SK-N-SH treated with all-trans-retinoic acid at 6 μM for 48 hours (cell line): ENCODE measurements around the gene POP4.
"Not testable (repeated sequence)": the region's sequence is repeated elsewhere in the genome, so short reads cannot be mapped to it uniquely, and the experiment has no call there.

ENCODE experiments used
- ATAC-seq: fragments of 200-7000 bp; cut with Tn5 transposase; 3 replicates; pipeline ENCODE4 v1.9.1; 2020; ENCODE audit warnings: mild to moderate bottlenecking, moderate library complexity
- ARNTL ChIP-seq: fragments of 450-650 bp; formaldehyde crosslinking; IDR thresholded peaks from 2 replicates; pipeline ENCODE4 v1.5.0; 2020; ENCODE audit warnings: low read depth, mild to moderate bottlenecking, moderate library complexity, borderline replicate concordance
- BACH2 ChIP-seq: fragments of 250-450 bp; sonication (Bioruptor Pico); IDR thresholded peaks from 2 replicates; pipeline ENCODE4 v1.9.0; 2021; ENCODE audit warnings: mild to moderate bottlenecking, borderline replicate concordance
- CSDC2 ChIP-seq: fragments of 250-450 bp; sonication (Bioruptor Pico); IDR thresholded peaks from 2 replicates; pipeline ENCODE4 v1.5.0; 2020; ENCODE audit warnings: mild to moderate bottlenecking, moderate library complexity
- CSRNP3 ChIP-seq: fragments of 250-450 bp; sonication (Bioruptor Pico); IDR thresholded peaks from 2 replicates; pipeline ENCODE4 v1.5.1; 2021; ENCODE audit warnings: mild to moderate bottlenecking, moderate library complexity
- ESRRG ChIP-seq: fragments of 250-450 bp; sonication (Bioruptor Pico); IDR thresholded peaks from 2 replicates; pipeline ENCODE4 v1.6.1; 2021; ENCODE audit warnings: mild to moderate bottlenecking
- ISL1 ChIP-seq: fragments of 250-450 bp; sonication (Bioruptor Pico); IDR thresholded peaks from 2 replicates; pipeline ENCODE4 v2.1.2; 2022; ENCODE audit warnings: mild to moderate bottlenecking, moderate library complexity
- OSR1 ChIP-seq: fragments of 250-450 bp; sonication (Bioruptor Pico); IDR thresholded peaks from 2 replicates; pipeline ENCODE4 v1.8.0; 2022; ENCODE audit warnings: moderate library complexity, mild to moderate bottlenecking, inconsistent platforms
- PATZ1 ChIP-seq: fragments of 250-450 bp; sonication (Bioruptor Pico); IDR thresholded peaks from 2 replicates; pipeline ENCODE4 v1.8.0; 2020; ENCODE audit warnings: mild to moderate bottlenecking, moderate library complexity, borderline replicate concordance
- PPARA ChIP-seq: fragments of 250-450 bp; sonication (Bioruptor Pico); IDR thresholded peaks from 2 replicates; pipeline ENCODE4 v1.5.0; 2020; ENCODE audit warnings: mild to moderate bottlenecking, borderline replicate concordance
- RARB ChIP-seq: fragments of 250-450 bp; sonication (Bioruptor Pico); IDR thresholded peaks from 2 replicates; pipeline ENCODE4 v1.8.0; 2021; ENCODE audit warnings: mild to moderate bottlenecking, moderate library complexity
- SNAI2 ChIP-seq: fragments of 250-450 bp; sonication (Bioruptor Pico); IDR thresholded peaks from 2 replicates; pipeline ENCODE4 v1.5.0; 2020; ENCODE audit warnings: mild to moderate bottlenecking, moderate library complexity
- TCF4 ChIP-seq: fragments of 250-450 bp; sonication (Bioruptor Pico); IDR thresholded peaks from 2 replicates; pipeline ENCODE4 v1.8.0; 2021; ENCODE audit warnings: mild to moderate bottlenecking, moderate library complexity, borderline replicate concordance
- TOX ChIP-seq: fragments of 250-450 bp; sonication (Bioruptor Pico); IDR thresholded peaks from 2 replicates; pipeline ENCODE4 v1.8.0; 2021; ENCODE audit warnings: mild to moderate bottlenecking, moderate library complexity, borderline replicate concordance
- TSHZ2 ChIP-seq: fragments of 250-450 bp; sonication (Bioruptor Pico); IDR thresholded peaks from 2 replicates; pipeline ENCODE4 v1.5.0; 2020; ENCODE audit warnings: mild to moderate bottlenecking, moderate library complexity
- ZC3H10 ChIP-seq: fragments of 250-450 bp; sonication (Bioruptor Pico); IDR thresholded peaks from 2 replicates; pipeline ENCODE4 v1.5.1; 2021; ENCODE audit warnings: mild to moderate bottlenecking, moderate library complexity
- ZFP3 ChIP-seq: fragments of 250-450 bp; sonication (Bioruptor Pico); IDR thresholded peaks from 2 replicates; pipeline ENCODE4 v1.5.0; 2020; ENCODE audit warnings: mild to moderate bottlenecking, moderate library complexity
- ZFP30 ChIP-seq: fragments of 450-650 bp; formaldehyde crosslinking; IDR thresholded peaks from 2 replicates; pipeline ENCODE4 v1.5.0; 2022; ENCODE audit warnings: mild to moderate bottlenecking, moderate library complexity
- ZNF565 ChIP-seq: fragments of 450-650 bp; formaldehyde crosslinking; conservative IDR thresholded peaks from 2 replicates; pipeline ENCODE4 v1.5.0; 2020; ENCODE audit warnings: low read depth, mild to moderate bottlenecking, moderate library complexity
- ZNF70 ChIP-seq: fragments of 450-650 bp; formaldehyde crosslinking; IDR thresholded peaks from 2 replicates; pipeline ENCODE4 v1.5.0; 2020; ENCODE audit warnings: mild to moderate bottlenecking, moderate library complexity
- ZNF8 ChIP-seq: fragments of 450-650 bp; formaldehyde crosslinking; IDR thresholded peaks from 2 replicates; pipeline ENCODE4 v1.5.0; 2020; ENCODE audit warnings: mild to moderate bottlenecking, moderate library complexity

Gene POP4

GRCh38 chr19:29625186-29625651 is 19.1 kb downstream of the POP4 start:
- TF ChIP-seq TSHZ2 (CRISPR knock-in tag) (no peak), ZNF565 (CRISPR knock-in tag) (no peak), OSR1 (no peak), TCF4 (CRISPR knock-in tag) (no peak)
- no peak for ATAC-seq

GRCh38 chr19:29626386-29626785 is 20.3 kb downstream of the POP4 start:
- no peak for ATAC-seq
- TF ChIP-seq PATZ1 (no peak), CSDC2 (CRISPR knock-in tag) (no peak), PPARA (CRISPR knock-in tag) (no peak), ZFP30 (CRISPR knock-in tag) (no peak), ZNF70 (CRISPR knock-in tag) (no peak), ZNF8 (CRISPR knock-in tag) (no peak), TOX (CRISPR knock-in tag) (no peak), OSR1 (no peak), RARB (CRISPR knock-in tag) (no peak), ZFP3 (CRISPR knock-in tag) (no peak)

GRCh38 chr19:29626832-29627231 is 20.7 kb downstream of the POP4 start:
- ATAC-seq = not testable (repeated sequence)

- ATAC-seq = no peak
- no peak for TF ChIP-seq SNAI2 (CRISPR knock-in tag)
- no peak for TF ChIP-seq ZNF8 (CRISPR knock-in tag)
- no peak for TF ChIP-seq ZFP30 (CRISPR knock-in tag)
- no peak for TF ChIP-seq ZNF70 (CRISPR knock-in tag)
- TF ChIP-seq PATZ1 = no peak
- TF ChIP-seq BACH2 (CRISPR knock-in tag) = no peak
- TF ChIP-seq ZNF565 (CRISPR knock-in tag) = no peak
- TF ChIP-seq ARNTL = no peak
- TF ChIP-seq ZC3H10 = no peak
- TF ChIP-seq TSHZ2 (CRISPR knock-in tag) = no peak
- TF ChIP-seq ESRRG (CRISPR knock-in tag) = no peak
- TF ChIP-seq CSRNP3 (CRISPR knock-in tag) = no peak
- no peak for TF ChIP-seq ISL1 (CRISPR knock-in tag)
- TF ChIP-seq ZFP3 (CRISPR knock-in tag) = no peak
- no peak for TF ChIP-seq RARB (CRISPR knock-in tag)
- TF ChIP-seq CSDC2 (CRISPR knock-in tag) = no peak
- no peak for TF ChIP-seq TOX (CRISPR knock-in tag)
Measured at GRCh38 chr19:29628661-29629385, 22.7 kb downstream of the POP4 start.
